NCI-H128 (cell line): ENCODE results near the gene TCTN1.
"Not testable (repeated sequence)": the region's sequence is repeated elsewhere in the genome, so short reads cannot be mapped to it uniquely, and the experiment has no call there.

Source experiments
- DNase-seq: peaks from one replicate; lab custom pipeline; 2025; ENCODE audit not compliant: unreplicated experiment; lab: John Stamatoyannopoulos, UW

TCTN1 gene

GRCh38 chr12:110637869-110638441 is 24.0 kb downstream of the TCTN1 start:
- no peak for DNase-seq

DNA sequence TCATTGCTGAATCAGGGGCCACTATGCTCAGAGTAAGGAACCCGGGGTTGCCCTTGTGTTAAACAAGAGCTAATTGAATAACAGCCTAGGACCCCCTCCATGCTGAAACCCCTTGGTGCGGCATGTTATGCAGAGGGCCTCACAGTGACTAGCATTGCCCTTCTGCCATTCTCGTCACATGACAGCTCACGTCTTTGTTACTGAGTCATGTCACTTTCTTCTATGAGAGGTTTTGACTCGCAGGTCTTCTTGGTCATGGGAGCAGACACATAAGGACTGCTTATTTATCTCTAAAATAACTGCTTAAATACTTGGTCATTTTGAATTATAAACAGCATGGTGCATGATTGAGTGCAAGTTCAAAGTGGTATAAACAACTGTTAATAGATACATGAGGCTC is 24.9 kb downstream of the TCTN1 start:
- no peak for DNase-seq

GRCh38 chr12:110639336-110640141 is 25.6 kb downstream of the TCTN1 start:
- no peak for DNase-seq

GRCh38 chr12:110640275-110641025 is 26.5 kb downstream of the TCTN1 start:
- DNase-seq: no peak

- DNase-seq: no peak
These were observed 27.6 kb downstream of the TCTN1 start for GRCh38 chr12:110641521-110641920.

DNA sequence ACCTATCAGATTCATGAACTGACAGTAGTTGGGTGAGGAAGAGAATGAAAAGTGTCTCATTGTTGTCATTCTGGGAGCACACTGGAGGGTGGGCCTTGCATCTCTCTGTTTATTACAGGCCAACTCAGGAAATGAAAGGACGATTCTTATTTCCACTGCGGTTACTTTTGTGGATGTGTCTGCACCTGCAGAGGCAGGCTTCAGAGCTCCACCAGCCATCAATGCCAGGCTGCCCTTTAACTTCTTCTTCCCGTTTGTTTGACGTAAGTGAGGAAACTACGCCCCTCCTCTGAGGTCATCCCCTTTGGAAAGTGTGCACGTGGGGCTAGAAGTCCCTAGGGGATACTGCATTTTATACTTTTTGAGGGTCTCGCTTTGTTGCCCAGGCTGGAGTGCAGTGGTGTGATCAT is 33.7 kb downstream of the TCTN1 start:
- DNase-seq: no peak

GRCh38 chr12:110649341-110649847 is 35.5 kb downstream of the TCTN1 start:
- no peak for DNase-seq

GRCh38 chr12:110654238-110654637 is 40.3 kb downstream of the TCTN1 start:
- DNase-seq: not testable (repeated sequence)

DNA sequence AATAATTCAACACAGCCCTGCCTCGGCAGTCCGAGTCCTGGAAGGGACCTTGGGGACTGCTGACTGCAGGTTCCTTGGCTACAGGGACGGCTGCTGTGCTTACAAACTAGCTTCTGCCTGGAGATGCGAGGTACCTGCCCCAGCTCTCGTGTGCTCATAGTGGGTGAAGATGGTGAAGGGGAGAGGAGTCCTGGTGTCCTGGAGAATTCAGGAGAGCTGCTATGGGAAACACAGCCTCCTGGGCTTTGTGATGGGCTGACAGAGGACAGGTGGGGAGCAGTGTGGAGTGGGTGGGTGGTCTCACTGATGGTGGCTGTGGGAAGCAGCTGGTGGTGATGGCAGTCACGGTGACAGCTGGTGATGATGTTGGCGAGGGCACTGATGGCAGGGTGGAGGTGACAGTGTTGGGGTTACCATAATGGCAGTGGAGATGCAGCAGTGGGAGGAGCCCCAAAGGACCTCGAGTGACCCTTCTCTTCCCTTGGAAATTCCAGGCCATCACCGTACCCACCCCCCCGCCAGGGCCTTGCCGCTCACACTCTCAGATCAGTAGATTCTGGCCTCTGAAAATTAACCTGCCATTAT is 42.2 kb downstream of the TCTN1 start:
- no peak for DNase-seq

GRCh38 chr12:110657747-110658146 is 43.8 kb downstream of the TCTN1 start:
- no peak for DNase-seq

- no peak for DNase-seq
These were observed 44.3 kb downstream of the TCTN1 start for GRCh38 chr12:110658242-110658641.

DNA sequence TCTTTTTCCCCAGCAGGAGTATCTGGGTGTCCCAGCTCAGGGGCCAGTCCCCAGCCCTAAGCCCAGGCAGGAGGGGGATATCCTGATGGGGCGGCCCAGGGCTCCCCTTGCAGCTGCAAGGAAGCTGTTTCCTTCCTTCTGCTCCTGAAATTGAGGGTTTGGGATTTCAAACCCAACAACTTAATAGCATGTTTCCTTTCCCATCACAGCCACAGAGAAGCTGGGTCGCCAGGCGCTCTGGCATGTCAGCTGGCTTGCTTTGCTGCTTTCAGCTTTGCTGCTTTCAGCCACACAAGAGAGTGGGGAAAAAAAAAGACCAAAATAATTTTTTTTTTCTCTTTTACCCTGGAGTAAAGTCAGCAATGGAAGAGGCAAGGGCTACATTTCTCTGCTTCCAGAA is 44.9 kb downstream of the TCTN1 start:
- DNase-seq: no peak

DNA sequence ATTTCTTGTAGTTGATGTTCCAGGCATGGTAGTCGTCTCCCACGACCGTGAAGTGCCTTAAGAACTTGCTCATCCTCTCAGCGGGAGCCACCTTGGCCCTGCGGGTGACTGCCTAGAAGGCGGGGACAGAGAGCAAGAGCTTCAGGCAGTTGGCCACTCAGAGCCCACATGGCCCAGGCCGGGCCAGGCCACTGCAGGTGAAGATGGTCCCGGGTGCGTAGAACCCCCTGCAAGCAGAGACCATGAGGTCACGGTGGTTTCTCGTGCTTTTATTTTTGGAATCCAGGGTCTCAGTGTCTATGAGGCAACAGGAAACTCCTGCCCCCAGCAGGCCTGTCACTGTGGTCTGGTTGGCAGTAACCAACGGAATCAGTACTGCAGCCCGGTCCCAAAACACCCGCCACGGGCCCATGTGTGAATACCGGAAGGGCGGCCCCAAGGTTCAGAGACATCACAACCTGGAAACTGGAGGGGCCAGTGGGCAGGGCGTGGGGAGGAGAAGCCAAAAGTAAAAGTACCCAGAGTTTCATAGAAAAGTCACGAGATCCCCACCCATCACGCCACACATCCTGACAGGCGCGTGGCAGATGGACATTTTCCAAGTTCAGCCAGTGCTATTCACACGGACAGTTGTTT is 47.5 kb downstream of the TCTN1 start:
- DNase-seq: no peak

DNA sequence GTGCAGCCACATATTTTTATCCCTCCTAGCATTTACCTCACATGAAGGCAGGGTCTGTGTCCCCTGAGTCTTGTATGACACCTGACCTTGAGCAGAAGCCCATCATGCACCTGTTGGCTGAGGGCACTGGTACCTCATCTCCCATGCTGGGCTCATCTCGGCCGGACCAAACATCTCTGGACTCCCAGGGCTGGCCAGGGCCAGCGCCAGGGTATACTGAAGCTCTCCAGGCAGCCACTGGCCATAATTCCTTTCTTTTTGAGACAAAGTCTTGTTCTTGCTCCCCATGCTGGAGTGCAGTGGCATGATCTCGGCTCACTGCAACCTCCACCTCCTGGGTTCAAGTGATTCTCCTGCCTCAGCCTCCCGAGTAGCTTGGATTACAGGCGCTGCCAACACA is 53.0 kb downstream of the TCTN1 start:
- DNase-seq: no peak

- no peak for DNase-seq
These were observed 53.7 kb downstream of the TCTN1 start for GRCh38 chr12:110667671-110668070.

GRCh38 chr12:110668480-110669192 is 54.7 kb downstream of the TCTN1 start:
- no peak for DNase-seq

GRCh38 chr12:110669193-110669502 is 55.2 kb downstream of the TCTN1 start:
- no peak for DNase-seq

DNA sequence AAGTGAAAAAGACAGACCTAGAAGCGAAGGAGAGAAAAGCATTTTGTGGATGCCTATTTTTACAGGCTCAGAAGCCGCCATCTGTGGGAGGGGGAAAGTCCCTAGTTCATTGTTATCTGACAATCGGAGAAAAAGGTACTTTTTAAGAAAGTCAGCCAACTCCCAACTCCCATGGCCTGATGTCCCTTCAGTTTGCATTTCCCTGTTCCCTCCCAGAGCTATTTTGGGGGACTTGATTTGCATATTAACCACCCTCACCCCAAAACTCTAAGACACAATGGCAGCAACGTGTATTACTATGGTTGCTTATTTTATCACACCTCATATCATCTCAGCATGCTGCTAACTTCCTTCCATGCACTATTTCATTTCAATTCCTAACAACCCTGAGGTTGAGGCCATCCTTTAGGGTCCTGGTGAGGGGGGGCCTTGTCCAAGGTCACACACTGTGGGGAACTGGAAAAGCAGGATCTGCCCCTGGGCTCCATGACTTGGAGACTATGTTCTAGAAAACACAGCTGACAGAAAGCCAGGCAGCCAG is 56.3 kb downstream of the TCTN1 start:
- no peak for DNase-seq

- DNase-seq: no peak
These were observed 62.2 kb downstream of the TCTN1 start for GRCh38 chr12:110676171-110676570.

GRCh38 chr12:110677206-110677911 is 63.4 kb downstream of the TCTN1 start:
- DNase-seq: no peak
